CD4-positive, alpha-beta T cell (primary cell): Measurements from ENCODE around the gene FNBP1L. TPM values are rescaled to one million over a fixed set of nuclear protein-coding genes. Genes with fewer than 3 reads are reported as not detected.

Experiments used
- ATAC-seq: fragments of 200-7000 bp; cut with Tn5 transposase; one replicate; pipeline ENCODE4 v1.10.0; 2022; ENCODE audit warnings: mild to moderate bottlenecking; ENCODE audit not compliant: poor library complexity
- CTCF ChIA-PET: fragments of 350-600 bp; sonication (Branson Sonifier 250); formaldehyde crosslinking; loops from one replicate; lab custom pipeline; 2021; ENCODE audit warnings: antibody characterized with exemption, inconsistent platforms; lab: Charles Lee
- POLR2A ChIA-PET: fragments of 350-600 bp; sonication (Branson Sonifier 250); formaldehyde crosslinking; loops from one replicate; lab custom pipeline; 2021; ENCODE audit warnings: antibody characterized with exemption, inconsistent platforms; lab: Charles Lee
- DNase-seq, 14 experiments: peaks; one replicate each; pipeline ENCODE4 v3.0.0-alpha.2; 2013 to 2020; ENCODE audit warnings: mixed read lengths in 2 of 14
- H3K27ac ChIP-seq, 2 donors: one replicate each; pipeline versions ENCODE4 v1.5.1 to v1.7.0; 2013; ENCODE audit warnings: low read length in 2 of 2, low read depth in 1 of 2, mild to moderate bottlenecking in 1 of 2
- H3K27me3 ChIP-seq, 2 experiments: 1 replicate in 1 of 2; 2 replicates in 1 of 2; pipeline versions ENCODE4 v1.6.1 to v1.7.0; 2013; ENCODE audit warnings: low read length in 2 of 2, control low read depth in 1 of 2, mild to moderate bottlenecking in 1 of 2, moderate library complexity in 1 of 2; ENCODE audit not compliant: insufficient read depth in 2 of 2, control insufficient read depth in 1 of 2
- H3K36me3 ChIP-seq: one replicate; pipeline ENCODE4 v1.6.1; 2013; ENCODE audit warnings: low read length, control low read depth; ENCODE audit not compliant: insufficient read depth
- H3K4me1 ChIP-seq: one replicate; pipeline ENCODE4 v1.6.1; 2013; ENCODE audit warnings: low read length, control low read depth; ENCODE audit not compliant: insufficient read depth
- H3K4me3 ChIP-seq: one replicate; pipeline ENCODE4 v1.5.1; 2013; ENCODE audit warnings: mild to moderate bottlenecking, low read length, moderate library complexity
- H3K9me3 ChIP-seq, 2 experiments: 1 replicate in 1 of 2; 2 replicates in 1 of 2; pipeline versions ENCODE4 v1.6.1 to v1.7.0; 2013; ENCODE audit warnings: low read length in 2 of 2, mild to moderate bottlenecking in 2 of 2, control low read depth in 1 of 2, moderate library complexity in 1 of 2; ENCODE audit not compliant: control insufficient read depth in 1 of 2, insufficient read depth in 1 of 2
- H3K27ac Mint-ChIP-seq: one replicate; pipeline ENCODE4 v1.8.0; 2020; ENCODE audit warnings: mixed read lengths
- H3K27me3 Mint-ChIP-seq: one replicate; pipeline ENCODE4 v1.8.0; 2021; ENCODE audit warnings: mixed read lengths
- H3K36me3 Mint-ChIP-seq: one replicate; pipeline ENCODE4 v1.8.0; 2021; ENCODE audit warnings: low read depth, mixed read lengths
- H3K4me1 Mint-ChIP-seq: one replicate; pipeline ENCODE4 v1.8.0; 2021; ENCODE audit warnings: low read depth, mixed read lengths
- H3K4me3 Mint-ChIP-seq: one replicate; pipeline ENCODE4 v1.8.0; 2020; ENCODE audit warnings: mild to moderate bottlenecking, mixed read lengths
- H3K9me3 Mint-ChIP-seq: one replicate; pipeline ENCODE4 v1.8.0; 2020; ENCODE audit warnings: mixed read lengths
- intact Hi-C, 2 experiments: fragments of 100-400 bp; cut with DNase I in 1 of 2; cut with micrococcal nuclease in 1 of 2; formaldehyde crosslinking; loops; one replicate each; pipeline versions ENCODE4 v1.15.1 to v1.9.0; 2023 to 2025; cut with DNase I, micrococcal nuclease
- total RNA-seq, 174 experiments: library from RNA in 2 of 174; stranded (reverse) in 2 of 174; gene quantifications; one replicate each; pipeline ENCODE4 v1.2.3 and lab custom pipeline; 2021 to 2026
- TF ChIP-seq, protein P1 (sequence below): fragments of 200-600 bp; IDR thresholded peaks from one replicate; pipeline ENCODE4 v1.8.0; 2022; ENCODE audit warnings: antibody characterized with exemption, mild to moderate bottlenecking

FNBP1L gene
- total RNA-seq, 2 experiments from 2014 or later = 1.1 TPM

DNA sequence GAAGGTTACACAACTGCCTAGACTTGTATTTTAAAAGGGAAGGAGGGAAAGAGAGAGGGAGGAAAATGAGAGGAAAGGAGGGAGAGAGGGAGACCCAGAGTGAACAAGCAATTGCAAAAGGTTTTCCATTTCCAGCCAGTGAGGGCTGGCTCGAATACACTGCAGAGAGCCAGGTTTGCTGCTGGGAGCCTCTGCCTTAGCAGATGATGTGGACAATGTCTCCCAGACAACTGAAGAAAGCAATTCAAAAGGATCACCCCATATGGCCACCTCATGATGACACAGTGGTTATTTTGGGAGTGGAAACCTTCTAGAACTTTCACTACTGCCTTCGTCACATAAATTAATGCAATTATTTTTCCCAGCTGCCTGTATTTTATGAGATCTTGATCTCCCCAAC is 147.3 kb downstream of the FNBP1L start:
- peaks cover 8% of the 10 kb centered on the region for H3K4me1 Mint-ChIP-seq
- no peaks in the 10 kb centered on the region for H3K27me3 ChIP-seq
- no peaks in the 10 kb centered on the region for H3K36me3 ChIP-seq
- CTCF ChIA-PET = no interaction called here
- intact Hi-C loops = no loop called here
- peaks cover 5% of the 10 kb centered on the region for H3K4me1 ChIP-seq
- DNase-seq (no peak), ATAC-seq (no peak)
- no peaks in the 10 kb centered on the region for H3K9me3 ChIP-seq
- POLR2A ChIA-PET = no interaction called here
- H3K4me3 Mint-ChIP-seq = no peak overlapping the region
- no peak overlapping the region for H3K27ac ChIP-seq
- TF ChIP-seq, protein P1, sequence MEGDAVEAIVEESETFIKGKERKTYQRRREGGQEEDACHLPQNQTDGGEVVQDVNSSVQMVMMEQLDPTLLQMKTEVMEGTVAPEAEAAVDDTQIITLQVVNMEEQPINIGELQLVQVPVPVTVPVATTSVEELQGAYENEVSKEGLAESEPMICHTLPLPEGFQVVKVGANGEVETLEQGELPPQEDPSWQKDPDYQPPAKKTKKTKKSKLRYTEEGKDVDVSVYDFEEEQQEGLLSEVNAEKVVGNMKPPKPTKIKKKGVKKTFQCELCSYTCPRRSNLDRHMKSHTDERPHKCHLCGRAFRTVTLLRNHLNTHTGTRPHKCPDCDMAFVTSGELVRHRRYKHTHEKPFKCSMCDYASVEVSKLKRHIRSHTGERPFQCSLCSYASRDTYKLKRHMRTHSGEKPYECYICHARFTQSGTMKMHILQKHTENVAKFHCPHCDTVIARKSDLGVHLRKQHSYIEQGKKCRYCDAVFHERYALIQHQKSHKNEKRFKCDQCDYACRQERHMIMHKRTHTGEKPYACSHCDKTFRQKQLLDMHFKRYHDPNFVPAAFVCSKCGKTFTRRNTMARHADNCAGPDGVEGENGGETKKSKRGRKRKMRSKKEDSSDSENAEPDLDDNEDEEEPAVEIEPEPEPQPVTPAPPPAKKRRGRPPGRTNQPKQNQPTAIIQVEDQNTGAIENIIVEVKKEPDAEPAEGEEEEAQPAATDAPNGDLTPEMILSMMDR = no peak
- no peak overlapping the region for H3K27ac Mint-ChIP-seq
- no peaks in the 10 kb centered on the region for H3K27me3 Mint-ChIP-seq
- H3K36me3 Mint-ChIP-seq = no peaks in the 10 kb centered on the region
- no peak overlapping the region for H3K4me3 ChIP-seq
- H3K9me3 Mint-ChIP-seq = no peaks in the 10 kb centered on the region

GRCh38 chr1:93595743-93596142 is 147.8 kb downstream of the FNBP1L start:
- H3K27me3 Mint-ChIP-seq = no peaks in the 10 kb centered on the region
- TF ChIP-seq, protein P1 = no peak
- Histone ChIP-seq H3K36me3 (no peaks in the 10 kb centered on the region), H3K9me3 (no peaks in the 10 kb centered on the region), H3K4me1 (peaks cover 5% of the 10 kb centered on the region), H3K4me3 (no peak overlapping the region), H3K27ac (no peak overlapping the region), H3K27me3 (no peaks in the 10 kb centered on the region)
- H3K36me3 Mint-ChIP-seq = no peaks in the 10 kb centered on the region
- no peak for ATAC-seq
- no peaks in the 10 kb centered on the region for H3K9me3 Mint-ChIP-seq
- no peak overlapping the region for H3K4me3 Mint-ChIP-seq
- no peak overlapping the region for H3K27ac Mint-ChIP-seq
- intact Hi-C loops = no loop called here
- CTCF ChIA-PET = no interaction called here
- POLR2A ChIA-PET = no interaction called here
- peaks cover 8% of the 10 kb centered on the region for H3K4me1 Mint-ChIP-seq
- no peak for DNase-seq

GRCh38 chr1:93596329-93597089 is 148.6 kb downstream of the FNBP1L start:
- H3K4me3 ChIP-seq = no peak overlapping the region
- no peaks in the 10 kb centered on the region for H3K36me3 Mint-ChIP-seq
- peaks cover 6% of the 10 kb centered on the region for H3K4me1 Mint-ChIP-seq
- ChIA-PET POLR2A (no interaction called here), CTCF (no interaction called here)
- no peak overlapping the region for H3K27ac ChIP-seq
- no peaks in the 10 kb centered on the region for H3K9me3 ChIP-seq
- H3K4me1 ChIP-seq = peaks cover 5% of the 10 kb centered on the region
- DNase-seq = no peak
- H3K27ac Mint-ChIP-seq = no peak overlapping the region
- no peak overlapping the region for H3K4me3 Mint-ChIP-seq
- no peak for ATAC-seq
- TF ChIP-seq, protein P1 = no peak
- no peaks in the 10 kb centered on the region for H3K9me3 Mint-ChIP-seq
- H3K27me3 Mint-ChIP-seq = no peaks in the 10 kb centered on the region
- H3K27me3 ChIP-seq = no peaks in the 10 kb centered on the region
- intact Hi-C loops = no loop called here
- no peaks in the 10 kb centered on the region for H3K36me3 ChIP-seq
